IMR-90 (cell line): ENCODE measurements around the gene CSTA. TPM values are rescaled to one million over a fixed set of nuclear protein-coding genes. Genes with fewer than 3 reads are reported as not detected.

ENCODE experiments used
- ATAC-seq: fragments of 200-7000 bp; cut with Tn5 transposase; 2 replicates; pipeline ENCODE4 v1.9.1; 2020; ENCODE audit warnings: low read depth, mild to moderate bottlenecking, moderate library complexity
- BruUV-seq: library from RNA; stranded (reverse); fragments of 400-500 nt; replicated peaks from 2 replicates; lab custom pipeline; 2021; lab: Mats Ljungman, UMichigan
- CTCF ChIA-PET: fragments of 300-600 bp; formaldehyde crosslinking; extraction: SDS; loops from one replicate; lab custom pipeline; 2021; ENCODE audit warnings: antibody characterized with exemption; lab: Yijun Ruan, JAX
- POLR2A ChIA-PET: fragments of 300-600 bp; sonication (Branson Sonifier 250); formaldehyde crosslinking; loops from one replicate; lab custom pipeline; 2022; ENCODE audit warnings: antibody characterized with exemption; ENCODE audit not compliant: unreplicated experiment; lab: Charles Lee
- DNase-seq: peaks from one replicate; pipeline ENCODE4 v3.0.0; 2013
- H2AFZ ChIP-seq: replicated peaks from 2 replicates; pipeline ENCODE3; 2013; ENCODE audit warnings: low read length, mild to moderate bottlenecking; ENCODE audit not compliant: poor library complexity
- H2AK5ac ChIP-seq: 2 replicates; pipeline ENCODE4 v1.6.1; 2013; ENCODE audit warnings: low read depth, low read length, inconsistent platforms
- H2AK9ac ChIP-seq: replicated peaks from 2 replicates; pipeline ENCODE3; 2013; ENCODE audit warnings: mild to moderate bottlenecking, low read depth, low read length, moderate library complexity; ENCODE audit not compliant: poor library complexity
- H2BK120ac ChIP-seq: 2 replicates; pipeline ENCODE4 v1.6.1; 2013; ENCODE audit warnings: low read depth, low read length, inconsistent platforms
- H2BK15ac ChIP-seq: 3 replicates; pipeline ENCODE4 v1.6.1; 2013; ENCODE audit warnings: low read depth, low read length, inconsistent platforms
- H2BK20ac ChIP-seq: 2 replicates; pipeline ENCODE4 v1.6.1; 2013; ENCODE audit warnings: low read depth, mild to moderate bottlenecking, inconsistent platforms, low read length, moderate library complexity
- H2BK5ac ChIP-seq: 2 replicates; pipeline ENCODE4 v1.6.1; 2013; ENCODE audit warnings: mild to moderate bottlenecking, low read depth, low read length, inconsistent platforms; ENCODE audit not compliant: poor library complexity, severe bottlenecking
- H3K14ac ChIP-seq: replicated peaks from 2 replicates; pipeline ENCODE4 v1.6.1; 2013; ENCODE audit warnings: low read depth, low read length, inconsistent platforms
- H3K18ac ChIP-seq: 2 replicates; pipeline ENCODE4 v1.6.1; 2013; ENCODE audit warnings: low read depth, low read length, control low read depth
- H3K23ac ChIP-seq: 2 replicates; pipeline ENCODE4 v1.6.1; 2013; ENCODE audit warnings: low read depth, low read length, inconsistent platforms
- H3K27ac ChIP-seq: 2 replicates; pipeline ENCODE4 v1.5.1; 2013; ENCODE audit warnings: mild to moderate bottlenecking, control low read depth, low read length; ENCODE audit not compliant: insufficient read depth
- H3K27me3 ChIP-seq: 2 replicates; pipeline ENCODE4 v1.6.1; 2013; ENCODE audit warnings: low read length; ENCODE audit not compliant: control insufficient read depth, insufficient read depth
- H3K36me3 ChIP-seq: 2 replicates; pipeline ENCODE4 v1.6.1; 2013; ENCODE audit warnings: low read length, mixed read lengths; ENCODE audit not compliant: control insufficient read depth, insufficient read depth
- H3K4ac ChIP-seq: 2 replicates; pipeline ENCODE4 v1.6.1; 2013; ENCODE audit warnings: low read depth, low read length, inconsistent platforms
- H3K4me1 ChIP-seq: 2 replicates; pipeline ENCODE4 v1.6.1; 2013; ENCODE audit warnings: low read length, mixed read lengths; ENCODE audit not compliant: control insufficient read depth, insufficient read depth
- H3K4me2 ChIP-seq: 2 replicates; pipeline ENCODE4 v1.6.1; 2013; ENCODE audit warnings: low read depth, mild to moderate bottlenecking, control low read depth, low read length, moderate library complexity
- H3K4me3 ChIP-seq: 2 replicates; pipeline ENCODE4 v1.5.1; 2013; ENCODE audit warnings: low read depth, mild to moderate bottlenecking, control low read depth, low read length, moderate library complexity; ENCODE audit not compliant: insufficient read depth
- H3K56ac ChIP-seq: 2 replicates; pipeline ENCODE4 v1.6.1; 2013; ENCODE audit warnings: low read length, inconsistent platforms; ENCODE audit not compliant: insufficient read depth; ENCODE audit errors: extremely low read depth
- H3K79me1 ChIP-seq, 2 experiments: 2 replicates each; pipeline ENCODE4 v1.6.1; 2013; ENCODE audit warnings: low read length in 2 of 2, inconsistent platforms in 1 of 2, low read depth in 1 of 2
- H3K9ac ChIP-seq: 2 replicates; pipeline ENCODE4 v1.6.1; 2013; ENCODE audit warnings: low read depth, low read length, control low read depth
- H3K9me1 ChIP-seq: 2 replicates; pipeline ENCODE4 v1.6.1; 2013; ENCODE audit warnings: low read length, inconsistent platforms; ENCODE audit not compliant: insufficient read depth
- H3K9me3 ChIP-seq: 2 replicates; pipeline ENCODE4 v1.6.1; 2013; ENCODE audit warnings: low read length; ENCODE audit not compliant: control insufficient read depth, insufficient read depth
- H4K20me1 ChIP-seq: 2 replicates; pipeline ENCODE4 v1.6.1; 2013; ENCODE audit warnings: low read length, inconsistent platforms; ENCODE audit not compliant: insufficient read depth
- H4K5ac ChIP-seq: 2 replicates; pipeline ENCODE4 v1.6.1; 2013; ENCODE audit warnings: mild to moderate bottlenecking, low read depth, low read length, control low read depth
- H4K8ac ChIP-seq, 2 experiments: 2 replicates each; pipeline ENCODE4 v1.6.1; 2013; ENCODE audit warnings: low read depth in 2 of 2, low read length in 2 of 2, control low read depth in 1 of 2, inconsistent platforms in 1 of 2
- H4K91ac ChIP-seq: 2 replicates; pipeline ENCODE4 v1.6.1; 2013; ENCODE audit warnings: low read depth, low read length, inconsistent platforms; ENCODE audit not compliant: insufficient read depth
- BHLHE40 ChIP-seq: fragments of 150-350 bp; IDR thresholded peaks from 2 replicates; pipeline ENCODE4 v1.6.1; 2016; ENCODE audit warnings: mild to moderate bottlenecking, low read depth, low read length
- CEBPB ChIP-seq: IDR thresholded peaks from 2 replicates; pipeline ENCODE4 v1.6.1; 2012; ENCODE audit warnings: low read depth, low read length, improper control_type of control experiment
- CHD1 ChIP-seq: IDR thresholded peaks from 2 replicates; pipeline ENCODE4 v1.6.1; 2012; ENCODE audit warnings: low read depth, low read length, improper control_type of control experiment
- CTCF ChIP-seq: conservative IDR thresholded peaks from 2 replicates; pipeline ENCODE4 v1.5.1; 2012; ENCODE audit warnings: mild to moderate bottlenecking, low read depth, low read length, improper control_type of control experiment
- ELK1 ChIP-seq: fragments of 150-350 bp; IDR thresholded peaks from 2 replicates; pipeline ENCODE4 v1.6.1; 2016; ENCODE audit warnings: low read depth, mild to moderate bottlenecking, low read length, moderate library complexity, borderline replicate concordance
- MAFK ChIP-seq: IDR thresholded peaks from 2 replicates; pipeline ENCODE4 v1.6.1; 2012; ENCODE audit warnings: low read depth, low read length, improper control_type of control experiment
- MAZ ChIP-seq: IDR thresholded peaks from 2 replicates; pipeline ENCODE4 v1.6.1; 2012; ENCODE audit warnings: low read depth, mild to moderate bottlenecking, low read length, improper control_type of control experiment, moderate library complexity, borderline replicate concordance
- MXI1 ChIP-seq: IDR thresholded peaks from 2 replicates; pipeline ENCODE4 v1.6.1; 2012; ENCODE audit warnings: low read depth, mild to moderate bottlenecking, low read length, moderate library complexity, borderline replicate concordance
- NFE2L2 ChIP-seq: fragments of 150-350 bp; IDR thresholded peaks from 2 replicates; pipeline ENCODE4 v1.6.1; 2016; ENCODE audit warnings: low read depth, mild to moderate bottlenecking, low read length
- POLR2A ChIP-seq: IDR thresholded peaks from 2 replicates; pipeline ENCODE4 v1.6.1; 2012; ENCODE audit warnings: mild to moderate bottlenecking, low read depth, low read length
- RAD21 ChIP-seq: IDR thresholded peaks from 2 replicates; pipeline ENCODE4 v1.6.1; 2012; ENCODE audit warnings: low read length, improper control_type of control experiment
- RFX5 ChIP-seq: IDR thresholded peaks from 2 replicates; pipeline ENCODE4 v1.8.0; 2012; ENCODE audit warnings: low read depth, mild to moderate bottlenecking, low read length, moderate library complexity
- dilution Hi-C: fragments of 300-500 bp; cut with HindIII; formaldehyde crosslinking; loops from one replicate; pipeline ENCODE4 v1.14.3; 2018; ENCODE audit warnings: low sequenced_read_pairs; ENCODE audit not compliant: unreplicated experiment
- in situ Hi-C: fragments of 300-500 bp; cut with MboI; formaldehyde crosslinking; loops from 3 replicates; pipeline ENCODE4 v1.14.3; 2019; ENCODE audit warnings: low sequenced_read_pairs, inconsistent platforms, mixed read lengths
- intact Hi-C: fragments of 100-400 bp; cut with micrococcal nuclease; formaldehyde crosslinking; loops from 2 replicates; pipeline ENCODE4 v1.10.0; 2022
- polyA plus RNA-seq, 3 experiments: library from polyadenylated mRNA; depleted of rRNA; stranded (reverse); fragments of >200 nt; gene quantifications; 2 replicates each; pipeline ENCODE4 v1.2.3, GENCODE V29; 2012; ENCODE audit warnings: low replicate concordance in 1 of 3
- total RNA-seq: library from RNA; depleted of rRNA; stranded (reverse); fragments of >200 nt; gene quantifications from 2 replicates; pipeline ENCODE4 v1.2.3, GENCODE V29; 2012

Gene CSTA
- total and polyA plus RNA-seq, 2 of the 4 experiments (the other 2 are of a cell fraction) = 0.17 TPM; not detected in 1

DNA sequence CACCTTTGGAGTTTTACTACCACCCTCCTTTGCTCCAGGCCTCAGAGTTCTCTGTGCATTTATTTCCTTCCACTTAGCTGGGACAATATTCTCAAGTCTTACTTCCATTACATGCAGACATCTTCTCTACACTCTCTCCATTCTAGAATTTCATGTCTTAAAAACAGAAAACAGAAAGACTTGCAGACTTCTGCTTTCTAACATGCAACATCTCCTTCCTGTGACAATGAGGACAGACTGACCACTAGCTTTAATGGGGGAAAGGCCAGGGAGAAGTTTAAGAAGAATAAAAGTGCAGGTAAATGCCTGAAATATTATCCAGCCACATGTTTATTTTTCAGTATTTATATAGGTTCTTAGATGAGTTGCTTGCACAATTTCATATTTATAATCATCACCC is 17.1 kb upstream of the CSTA start:
- Histone ChIP-seq H2BK20ac (no peak overlapping the region), H2BK15ac (no peak overlapping the region), H2AK5ac (no peak overlapping the region), H4K20me1 (no peaks in the 10 kb centered on the region), H3K79me1 (no peaks in the 10 kb centered on the region), H3K18ac (no peak overlapping the region), H3K9ac (no peak overlapping the region), H3K14ac (no peak overlapping the region), H3K4ac (no peak overlapping the region), H4K91ac (no peak overlapping the region), H3K23ac (no peak overlapping the region), H2BK120ac (no peak overlapping the region), H3K4me1 (no peaks in the 10 kb centered on the region), H4K8ac (no peak overlapping the region), H3K4me2 (no peak overlapping the region), H3K9me3 (no peaks in the 10 kb centered on the region), H3K36me3 (no peaks in the 10 kb centered on the region), H4K5ac (no peak overlapping the region), H2AFZ (no peak overlapping the region), H2AK9ac (no peak overlapping the region), H3K9me1 (no peaks in the 10 kb centered on the region), H3K27ac (no peak overlapping the region), H3K27me3 (peaks cover 3% of the 10 kb centered on the region), H3K4me3 (no peak overlapping the region), H3K56ac (no peak overlapping the region), H2BK5ac (no peak overlapping the region)
- DNase-seq (no peak), ATAC-seq (no peak)
- in situ Hi-C loops (no loop called here), intact Hi-C loops (no loop called here), dilution Hi-C loops (no loop called here)
- TF ChIP-seq MAZ (no peak), CEBPB (no peak), RFX5 (no peak), ELK1 (no peak), MXI1 (no peak), BHLHE40 (no peak), MAFK (no peak), POLR2A (no peak), CHD1 (no peak), RAD21 (no peak), NFE2L2 (no peak), CTCF (no peak)
- ChIA-PET CTCF (no interaction called here), POLR2A (no interaction called here)
- no TSS peak for BruUV-seq
